ENCODE measurements around the gene SLFN13. TPM values are rescaled to one million over a fixed set of nuclear protein-coding genes. Genes with fewer than 3 reads are reported as not detected.
A peak's percentile ranks its signal among the peaks of the same experiment; 100 is the strongest.
"Not testable (repeated sequence)": the region's sequence is repeated elsewhere in the genome, so short reads cannot be mapped to it uniquely, and the experiment has no call there.

SLFN13 gene
- total and polyA plus RNA-seq, 9 donors = 0.99 to 20.6 (median 10.2) TPM

DNA sequence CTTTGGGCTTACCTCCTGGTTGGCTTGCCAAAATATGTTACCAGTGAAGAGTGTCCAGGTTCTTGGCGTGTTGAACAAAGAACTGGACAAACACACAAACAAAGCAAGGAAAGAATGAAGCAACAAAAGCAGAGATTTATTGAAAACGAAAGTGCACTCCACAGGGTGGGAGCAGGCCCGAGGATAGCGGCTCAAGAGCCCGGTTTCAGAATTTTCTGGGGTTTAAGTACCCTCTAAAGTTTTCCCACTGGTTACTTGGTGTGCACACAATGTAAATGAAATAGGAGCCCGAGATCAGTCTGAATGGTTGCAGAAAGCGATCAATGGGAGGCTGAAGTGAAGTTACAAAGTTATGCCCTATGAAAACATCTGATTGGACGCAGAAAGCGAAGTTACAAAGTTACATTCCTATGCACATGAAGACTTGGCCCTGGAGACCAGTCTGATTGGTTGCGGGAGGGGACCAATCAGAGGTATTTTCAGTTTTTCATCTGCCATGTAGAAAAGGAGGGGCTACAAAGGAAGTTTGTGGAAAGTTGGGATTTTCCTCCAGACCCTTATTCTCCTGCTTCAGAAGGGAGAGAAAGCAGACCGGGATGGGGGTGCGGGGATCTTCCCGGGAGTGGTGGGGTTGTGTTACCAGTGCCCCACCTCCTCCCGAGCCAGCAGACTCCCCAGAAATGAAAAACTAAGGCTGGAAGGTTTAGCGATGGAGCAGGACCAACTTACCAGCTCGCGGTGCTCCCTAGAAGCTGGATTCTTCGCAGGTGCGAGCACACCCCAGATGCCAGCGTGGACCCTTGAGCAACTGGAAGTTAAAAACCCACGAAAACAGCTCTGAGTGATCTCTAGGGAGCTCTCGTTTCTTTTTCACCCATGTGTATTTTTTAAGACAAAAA is 16.1 kb downstream of the SLFN13 start, which contains the start of gene SLFN12:
Gene SLFN12, minus strand, starts transcription at position 325 of the 899 bp plus-strand sequence. CDS start 9,472 bp downstream, outside the sequence.
- intact Hi-C loops (cut with DNase I) = no loop called here
- Histone ChIP-seq H3K36me3 (no peaks in the 10 kb centered on the region), H3K27ac (peak within 1 kb of the TSS; percentile 54 to 84), H3K4me1 (ENCODE audit: insufficient read depth) (peaks cover 12% of the 10 kb centered on the region), H3K27me3 (no peaks in the 10 kb centered on the region), H3K4me3 (peak within 1 kb of the TSS; percentile 54), H3K9me3 (no peaks in the 10 kb centered on the region)
- 3 to 9% (median 7%) methylated on average over 22 of the region's 22 CpGs for WGBS, 3 donors
- TF ChIP-seq POLR2A (IDR thresholded peaks at IDR 0.05) = peak; percentile 17
- TF ChIP-seq, protein P1, sequence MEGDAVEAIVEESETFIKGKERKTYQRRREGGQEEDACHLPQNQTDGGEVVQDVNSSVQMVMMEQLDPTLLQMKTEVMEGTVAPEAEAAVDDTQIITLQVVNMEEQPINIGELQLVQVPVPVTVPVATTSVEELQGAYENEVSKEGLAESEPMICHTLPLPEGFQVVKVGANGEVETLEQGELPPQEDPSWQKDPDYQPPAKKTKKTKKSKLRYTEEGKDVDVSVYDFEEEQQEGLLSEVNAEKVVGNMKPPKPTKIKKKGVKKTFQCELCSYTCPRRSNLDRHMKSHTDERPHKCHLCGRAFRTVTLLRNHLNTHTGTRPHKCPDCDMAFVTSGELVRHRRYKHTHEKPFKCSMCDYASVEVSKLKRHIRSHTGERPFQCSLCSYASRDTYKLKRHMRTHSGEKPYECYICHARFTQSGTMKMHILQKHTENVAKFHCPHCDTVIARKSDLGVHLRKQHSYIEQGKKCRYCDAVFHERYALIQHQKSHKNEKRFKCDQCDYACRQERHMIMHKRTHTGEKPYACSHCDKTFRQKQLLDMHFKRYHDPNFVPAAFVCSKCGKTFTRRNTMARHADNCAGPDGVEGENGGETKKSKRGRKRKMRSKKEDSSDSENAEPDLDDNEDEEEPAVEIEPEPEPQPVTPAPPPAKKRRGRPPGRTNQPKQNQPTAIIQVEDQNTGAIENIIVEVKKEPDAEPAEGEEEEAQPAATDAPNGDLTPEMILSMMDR (IDR thresholded peaks at IDR 0.05) = no peak
- DNase-seq = peak; percentile 55 to 74 (median 58)

DNA sequence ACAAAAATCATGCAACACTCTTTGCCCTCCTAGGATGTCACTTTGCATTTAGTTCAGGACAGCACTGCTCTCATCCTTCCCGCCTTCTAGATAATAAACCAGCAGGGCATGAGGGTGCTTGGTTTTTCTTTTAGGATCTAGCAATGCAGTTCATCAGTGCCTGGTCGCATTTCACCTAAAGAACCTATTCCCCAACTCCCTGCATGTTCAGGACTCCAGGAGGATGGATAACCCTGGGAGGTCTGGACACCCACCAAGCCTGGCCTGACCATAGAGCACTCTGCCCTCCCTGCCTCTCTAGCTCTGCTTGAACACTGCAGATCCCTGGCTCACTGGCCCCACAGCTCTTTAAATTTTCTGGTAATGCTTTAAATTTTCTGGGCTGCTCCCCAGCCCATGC is 18.9 kb downstream of the SLFN13 start:
- peaks cover 12% of the 10 kb centered on the region for H3K4me1 ChIP-seq (ENCODE audit: insufficient read depth)
- 90 to 97% (median 95%) methylated on average over 2 of the region's 2 CpGs for WGBS, 3 donors
- H3K9me3 ChIP-seq = no peaks in the 10 kb centered on the region
- no peak overlapping the region for H3K27ac ChIP-seq
- H3K36me3 ChIP-seq = no peaks in the 10 kb centered on the region
- no peaks in the 10 kb centered on the region for H3K27me3 ChIP-seq
- no peak for DNase-seq
- TF ChIP-seq EP300 (IDR thresholded peaks at IDR 0.05) (no peak), POLR2A (IDR thresholded peaks at IDR 0.05) (no peak)
- TF ChIP-seq, protein P1 (IDR thresholded peaks at IDR 0.05) = no peak
- intact Hi-C loops (cut with DNase I) = loop anchor here in 1 of 4 donors (10.0 kb wide), 1 partner anchor 315 kb away; no protein-coding TSS in a partner anchor
- no peak overlapping the region for H3K4me3 ChIP-seq

DNA sequence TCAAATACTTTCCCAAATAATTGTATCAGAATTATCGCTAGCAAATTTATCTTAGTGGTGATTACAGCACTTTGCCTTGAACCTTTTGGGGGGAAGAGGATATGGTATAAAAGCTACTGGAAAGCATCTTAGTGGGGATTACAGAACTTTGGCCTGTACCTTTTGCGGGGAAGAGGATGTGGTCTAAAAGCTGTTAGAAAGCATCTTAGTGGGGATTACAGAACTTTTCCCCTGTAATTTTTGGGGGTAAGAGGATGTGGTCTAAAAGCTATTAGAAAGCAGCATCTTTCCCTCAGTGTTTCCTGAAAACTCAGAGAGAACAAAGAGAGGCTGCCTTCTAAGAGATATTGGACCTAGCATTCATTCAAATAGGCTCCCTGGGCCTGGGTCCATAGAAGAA is 20.3 kb downstream of the SLFN13 start:
- intact Hi-C loops (cut with DNase I) = loop anchor here in 1 of 4 donors (10.0 kb wide), 1 partner anchor 317 kb away; no protein-coding TSS in a partner anchor
- Histone ChIP-seq H3K9me3 (no peaks in the 10 kb centered on the region), H3K36me3 (no peaks in the 10 kb centered on the region), H3K4me3 (no peak overlapping the region), H3K27ac (no peak overlapping the region), H3K27me3 (no peaks in the 10 kb centered on the region), H3K4me1 (ENCODE audit: insufficient read depth) (peaks cover 8% of the 10 kb centered on the region)
- WGBS, 3 donors = 88 to 93% (median 93%) methylated on average over 2 of the region's 2 CpGs
- DNase-seq = no peak
- TF ChIP-seq POLR2A (IDR thresholded peaks at IDR 0.05) = no peak
- TF ChIP-seq EP300 (IDR thresholded peaks at IDR 0.05) = no peak
- TF ChIP-seq, protein P1 (IDR thresholded peaks at IDR 0.05) = no peak

DNA sequence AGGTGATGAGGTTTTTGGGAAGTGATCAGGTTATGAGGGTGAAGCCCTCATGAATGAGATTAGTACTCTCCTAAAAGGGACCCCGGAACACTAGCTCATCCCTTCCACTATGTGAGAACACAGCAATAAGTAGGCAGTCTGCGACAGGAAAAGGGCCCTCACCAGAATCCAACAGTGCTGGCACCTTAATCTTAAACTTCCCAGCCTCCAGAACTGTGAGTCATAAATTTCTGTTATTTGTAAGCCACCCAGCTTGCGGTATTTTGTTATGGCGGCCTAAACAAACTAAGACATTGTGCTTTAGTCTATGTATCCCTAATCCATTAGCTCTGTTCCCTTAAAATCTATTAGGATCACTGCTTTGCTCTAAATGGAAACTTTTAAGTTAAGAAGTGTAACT is 24.8 kb downstream of the SLFN13 start:
- Histone ChIP-seq H3K36me3 (no peaks in the 10 kb centered on the region), H3K27ac (no peak overlapping the region), H3K4me3 (no peak overlapping the region), H3K9me3 (no peaks in the 10 kb centered on the region), H3K4me1 (ENCODE audit: insufficient read depth) (no peaks in the 10 kb centered on the region), H3K27me3 (no peaks in the 10 kb centered on the region)
- no peak for DNase-seq
- WGBS, 3 donors = 91 to 98% (median 95%) methylated on average over 4 of the region's 4 CpGs
- intact Hi-C loops (cut with DNase I) = loop anchor here in 1 of 4 donors (10.0 kb wide), 1 partner anchor 321 kb away; no protein-coding TSS in a partner anchor
- TF ChIP-seq, protein P1 (IDR thresholded peaks at IDR 0.05) = no peak
- TF ChIP-seq POLR2A (IDR thresholded peaks at IDR 0.05) (no peak), EP300 (IDR thresholded peaks at IDR 0.05) (no peak)

DNA sequence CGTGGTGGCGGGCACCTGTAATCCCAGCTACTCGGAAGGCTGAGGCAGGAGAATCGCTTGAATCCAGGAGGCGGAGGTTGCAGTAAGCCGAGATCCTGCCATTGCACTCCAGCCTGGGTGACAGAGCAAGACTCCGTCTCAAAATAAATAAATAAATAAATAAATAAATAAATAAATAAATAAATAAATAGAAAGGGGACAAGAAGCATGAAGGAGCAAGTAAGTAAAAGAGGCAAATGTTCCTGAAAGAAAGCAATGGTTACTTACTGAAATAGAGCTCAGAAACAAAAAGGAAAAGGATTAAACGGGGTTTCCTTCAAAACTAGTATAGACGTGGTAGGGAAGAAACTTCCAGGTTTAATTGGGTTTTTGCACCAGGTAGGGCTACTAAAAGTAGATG is 27.5 kb downstream of the SLFN13 start:
- H3K36me3 ChIP-seq; H3K9me3 ChIP-seq; DNase-seq; H3K4me3 ChIP-seq; H3K4me1 ChIP-seq (ENCODE audit: insufficient read depth); H3K27ac ChIP-seq; H3K27me3 ChIP-seq: not testable (repeated sequence)
- 96 to 98% (median 97%) methylated on average over 9 of the region's 9 CpGs for WGBS, 3 donors
- intact Hi-C loops (cut with DNase I) = loop anchor here in 1 of 4 donors (10.0 kb wide), 1 partner anchor 324 kb away; no protein-coding TSS in a partner anchor
